Astrocyte (in vitro differentiated cells and primary cell): ENCODE results near the gene RHBDL1. TPM values are rescaled to one million over a fixed set of nuclear protein-coding genes. Genes with fewer than 3 reads are reported as not detected.

Source experiments
- DNase-seq: peaks from one replicate; pipeline ENCODE4 v3.0.0-alpha.2; 2010; ENCODE audit warnings: low read depth
- FAIRE-seq: peaks from 2 replicates; lab custom pipeline; 2011; peaks lifted over from hg19 to GRCh38; lab: Jason Lieb, UNC
- H2AFZ ChIP-seq: 2 replicates; pipeline ENCODE4 v1.6.0; 2012; ENCODE audit warnings: low read depth, low read length, inconsistent platforms
- H3K27ac ChIP-seq: 2 replicates; pipeline ENCODE4 v1.5.1; 2011; ENCODE audit warnings: low read depth, low read length, inconsistent platforms
- H3K27me3 ChIP-seq: 2 replicates; pipeline ENCODE4 v1.6.0; 2011; ENCODE audit warnings: low read length, inconsistent platforms; ENCODE audit not compliant: insufficient read depth
- H3K36me3 ChIP-seq: 2 replicates; pipeline ENCODE4 v1.5.1; 2011; ENCODE audit warnings: low read length, inconsistent platforms; ENCODE audit not compliant: insufficient read depth
- H3K4me1 ChIP-seq: 2 replicates; pipeline ENCODE4 v1.5.1; 2011; ENCODE audit warnings: low read length, inconsistent platforms; ENCODE audit not compliant: insufficient read depth
- H3K4me2 ChIP-seq: 2 replicates; pipeline ENCODE4 v1.6.0; 2012; ENCODE audit warnings: low read length, inconsistent platforms
- H3K4me3 ChIP-seq: 2 replicates; pipeline ENCODE4 v1.5.1; 2011; ENCODE audit warnings: low read depth, mild to moderate bottlenecking, low read length, inconsistent platforms; ENCODE audit not compliant: insufficient read depth
- H3K79me2 ChIP-seq: 2 replicates; pipeline ENCODE4 v1.6.0; 2012; ENCODE audit warnings: mild to moderate bottlenecking, low read length, inconsistent platforms; ENCODE audit not compliant: insufficient read depth
- H3K9ac ChIP-seq: 2 replicates; pipeline ENCODE4 v1.6.0; 2012; ENCODE audit warnings: mild to moderate bottlenecking, low read length, inconsistent platforms
- H3K9me3 ChIP-seq: 2 replicates; pipeline ENCODE4 v1.5.1; 2012; ENCODE audit warnings: low read depth, mild to moderate bottlenecking, low read length, inconsistent platforms; ENCODE audit not compliant: insufficient read depth
- H4K20me1 ChIP-seq: 2 replicates; pipeline ENCODE4 v1.6.0; 2012; ENCODE audit warnings: low read length, inconsistent platforms; ENCODE audit not compliant: insufficient read depth
- H3K27ac Mint-ChIP-seq: one replicate; pipeline ENCODE4 v1.8.0; 2021; ENCODE audit warnings: mild to moderate bottlenecking, mixed read lengths; ENCODE audit not compliant: unreplicated experiment
- H3K27me3 Mint-ChIP-seq: one replicate; pipeline ENCODE4 v1.8.0; 2021; ENCODE audit warnings: low read depth, mixed read lengths; ENCODE audit not compliant: unreplicated experiment
- H3K36me3 Mint-ChIP-seq: one replicate; pipeline ENCODE4 v1.8.0; 2021; ENCODE audit warnings: low read depth, mixed read lengths; ENCODE audit not compliant: unreplicated experiment
- H3K4me1 Mint-ChIP-seq: one replicate; pipeline ENCODE4 v1.8.0; 2021; ENCODE audit warnings: low read depth, mixed read lengths; ENCODE audit not compliant: unreplicated experiment
- H3K4me3 Mint-ChIP-seq: one replicate; pipeline ENCODE4 v1.8.0; 2021; ENCODE audit warnings: mild to moderate bottlenecking, moderate library complexity, mixed read lengths; ENCODE audit not compliant: unreplicated experiment
- H3K9me3 Mint-ChIP-seq: one replicate; pipeline ENCODE4 v1.8.0; 2021; ENCODE audit warnings: mild to moderate bottlenecking, mixed read lengths; ENCODE audit not compliant: unreplicated experiment
- CTCF ChIP-seq: IDR thresholded peaks from 2 replicates; pipeline ENCODE4 v1.5.1; 2011; ENCODE audit warnings: low read depth, mild to moderate bottlenecking, inconsistent platforms, low read length, moderate library complexity; ENCODE audit not compliant: insufficient read depth
- EZH2 ChIP-seq: IDR thresholded peaks from 2 replicates; pipeline ENCODE4 v1.6.1; 2012; ENCODE audit warnings: mild to moderate bottlenecking, low read length, inconsistent platforms; ENCODE audit not compliant: insufficient read depth
- total RNA-seq: library from RNA; stranded (reverse); gene quantifications from 2 replicates; pipeline ENCODE4 v1.2.1, GENCODE V29; 2021

Gene RHBDL1
- total RNA-seq, 1 donor from 2014 or later, result 4.9 TPM

- no peak for TF ChIP-seq CTCF
- no peak for TF ChIP-seq EZH2
- Histone ChIP-seq H3K9me3 (no peaks in the 10 kb centered on the region), H3K9ac (peak within 1 kb of the TSS; percentile 84), H3K4me1 (peaks cover 15% of the 10 kb centered on the region), H3K4me2 (peak within 1 kb of the TSS; percentile 91), H3K79me2 (peaks cover 16% of the 10 kb centered on the region), H3K27me3 (no peaks in the 10 kb centered on the region), H3K36me3 (no peaks in the 10 kb centered on the region), H3K4me3 (peak within 1 kb of the TSS; percentile 62), H3K27ac (peak within 1 kb of the TSS; percentile 81), H4K20me1 (no peaks in the 10 kb centered on the region), H2AFZ (peak within 1 kb of the TSS; percentile 80)
- H3K27me3 Mint-ChIP-seq, result no peaks in the 10 kb centered on the region
- peak; percentile 81 for DNase-seq
- H3K36me3 Mint-ChIP-seq, result peaks cover 3% of the 10 kb centered on the region
- no peaks in the 10 kb centered on the region for H3K9me3 Mint-ChIP-seq
- H3K4me3 Mint-ChIP-seq, result peak within 1 kb of the TSS; percentile 87
- peak within 1 kb of the TSS; percentile 62 for H3K27ac Mint-ChIP-seq
- no peak for FAIRE-seq
- H3K4me1 Mint-ChIP-seq, result no peaks in the 10 kb centered on the region
These were observed 26.5 kb upstream of the RHBDL1 start, which contains the start of gene WDR90 for GRCh38 chr16:648781-649589. Gene WDR90, plus strand, starts transcription at chr16:649365. Its CDS starts 52 bp downstream, at chr16:649417.

GRCh38 chr16:649631-650030 is 25.8 kb upstream of the RHBDL1 start:
- no peaks in the 10 kb centered on the region for H4K20me1 ChIP-seq
- peaks cover 16% of the 10 kb centered on the region for H3K79me2 ChIP-seq
- H2AFZ ChIP-seq, result peak overlapping the region; percentile 80
- Mint-ChIP-seq H3K4me3 (peak overlapping the region; percentile 76), H3K4me1 (no peaks in the 10 kb centered on the region), H3K36me3 (peaks cover 3% of the 10 kb centered on the region), H3K9me3 (no peaks in the 10 kb centered on the region), H3K27me3 (no peaks in the 10 kb centered on the region), H3K27ac (no peak overlapping the region)
- peak overlapping the region; percentile 91 for H3K4me2 ChIP-seq
- FAIRE-seq (no peak), DNase-seq (no peak)
- peaks cover 15% of the 10 kb centered on the region for H3K4me1 ChIP-seq
- peak overlapping the region; percentile 81 for H3K27ac ChIP-seq
- peak overlapping the region; percentile 84 for H3K9ac ChIP-seq
- TF ChIP-seq CTCF (no peak), EZH2 (no peak)
- H3K36me3 ChIP-seq, result no peaks in the 10 kb centered on the region
- H3K4me3 ChIP-seq, result peak overlapping the region; percentile 62
- H3K27me3 ChIP-seq, result no peaks in the 10 kb centered on the region
- no peaks in the 10 kb centered on the region for H3K9me3 ChIP-seq

GRCh38 chr16:651844-652243 is 23.6 kb upstream of the RHBDL1 start:
- Mint-ChIP-seq H3K4me1 (no peaks in the 10 kb centered on the region), H3K9me3 (no peaks in the 10 kb centered on the region), H3K27me3 (no peaks in the 10 kb centered on the region), H3K27ac (no peak overlapping the region), H3K36me3 (peaks cover 3% of the 10 kb centered on the region), H3K4me3 (no peak overlapping the region)
- Histone ChIP-seq H3K4me3 (no peak overlapping the region), H3K4me1 (peaks cover 15% of the 10 kb centered on the region), H3K4me2 (no peak overlapping the region), H3K79me2 (peaks cover 16% of the 10 kb centered on the region), H3K9ac (no peak overlapping the region), H3K36me3 (no peaks in the 10 kb centered on the region), H3K27ac (no peak overlapping the region), H3K9me3 (no peaks in the 10 kb centered on the region), H3K27me3 (no peaks in the 10 kb centered on the region), H2AFZ (no peak overlapping the region), H4K20me1 (no peaks in the 10 kb centered on the region)
- DNase-seq, result no peak
- no peak for FAIRE-seq
- TF ChIP-seq EZH2 (no peak), CTCF (no peak)
